Hematopoietic multipotent progenitor cell treated with erythropoietin and hydrocortisone succinate and interleukin-3 and kit ligand, for 15 days (in vitro differentiated cells): ENCODE results near the gene TM4SF4.
A peak's percentile ranks its signal among the peaks of the same experiment; 100 is the strongest.

ENCODE experiments used
- DNase-seq: peaks from one replicate; pipeline ENCODE4 v3.0.0-alpha.2; 2015; ENCODE audit warnings: low spot score

TM4SF4 gene

DNA sequence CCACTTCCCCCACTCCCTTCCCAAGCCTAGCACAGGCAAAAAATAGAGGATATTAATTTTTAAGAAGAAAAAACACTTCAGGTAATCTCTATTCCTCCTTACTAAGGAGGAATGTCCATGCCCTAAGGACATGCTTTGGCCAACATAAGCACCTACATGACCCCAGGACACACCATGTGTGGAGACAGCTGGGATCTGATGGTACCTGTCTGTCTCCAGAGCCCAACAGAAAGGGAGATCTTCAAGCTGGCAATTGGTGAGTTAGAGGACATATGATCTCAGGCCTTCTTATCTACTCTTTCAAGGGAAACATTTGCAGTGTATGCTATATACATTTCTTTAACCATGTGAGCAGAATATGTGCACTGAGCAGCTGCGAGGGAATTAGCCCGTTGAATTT lies 7.0 kb downstream of the TM4SF4 start:
- no peak for DNase-seq

DNA sequence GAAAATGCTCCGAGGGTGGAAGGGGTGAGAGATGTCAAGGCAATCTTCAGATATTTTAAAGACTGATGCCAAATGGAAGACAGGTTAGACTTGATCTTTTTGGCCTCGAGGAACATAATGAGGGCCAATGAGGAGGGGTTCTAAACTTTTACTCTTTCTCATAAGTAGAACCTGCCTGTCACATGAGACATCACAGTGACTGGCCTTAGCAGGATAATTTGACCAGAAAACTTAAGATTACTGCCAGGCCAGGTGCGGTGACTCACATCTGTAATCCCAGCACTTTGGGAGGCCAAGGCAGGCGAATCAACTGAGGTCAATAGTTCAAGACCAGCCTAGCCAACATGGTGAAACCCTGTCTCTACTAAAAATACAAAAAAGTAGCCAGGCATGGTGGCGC lies 12.2 kb downstream of the TM4SF4 start:
- no peak for DNase-seq

DNA sequence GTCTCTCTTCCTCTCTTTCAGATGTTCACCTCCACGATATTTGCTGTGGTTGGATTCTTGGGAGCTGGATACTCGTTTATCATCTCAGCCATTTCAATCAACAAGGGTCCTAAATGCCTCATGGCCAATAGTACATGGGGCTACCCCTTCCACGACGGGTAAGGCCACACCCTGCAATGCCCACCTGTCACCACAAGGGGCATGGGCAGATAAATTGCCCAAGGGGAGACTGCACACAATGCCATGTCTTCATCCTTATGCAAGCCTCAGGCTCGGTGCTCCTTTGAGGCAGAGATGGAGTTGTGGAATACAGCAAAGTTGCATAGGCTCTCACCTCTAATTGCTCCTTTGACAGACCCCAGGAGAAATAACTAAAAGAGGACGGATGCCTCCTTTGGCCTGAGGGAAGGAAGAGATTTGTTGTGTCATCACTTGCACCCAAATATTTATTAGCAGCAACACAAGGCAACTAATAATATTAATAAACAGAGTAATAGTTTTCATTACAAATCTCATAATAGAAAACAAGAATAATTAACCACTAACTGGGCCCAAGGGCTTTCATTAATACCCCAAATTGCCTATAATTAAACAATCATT lies 13.2 kb downstream of the TM4SF4 start:
- peak; percentile 19 for DNase-seq

DNA sequence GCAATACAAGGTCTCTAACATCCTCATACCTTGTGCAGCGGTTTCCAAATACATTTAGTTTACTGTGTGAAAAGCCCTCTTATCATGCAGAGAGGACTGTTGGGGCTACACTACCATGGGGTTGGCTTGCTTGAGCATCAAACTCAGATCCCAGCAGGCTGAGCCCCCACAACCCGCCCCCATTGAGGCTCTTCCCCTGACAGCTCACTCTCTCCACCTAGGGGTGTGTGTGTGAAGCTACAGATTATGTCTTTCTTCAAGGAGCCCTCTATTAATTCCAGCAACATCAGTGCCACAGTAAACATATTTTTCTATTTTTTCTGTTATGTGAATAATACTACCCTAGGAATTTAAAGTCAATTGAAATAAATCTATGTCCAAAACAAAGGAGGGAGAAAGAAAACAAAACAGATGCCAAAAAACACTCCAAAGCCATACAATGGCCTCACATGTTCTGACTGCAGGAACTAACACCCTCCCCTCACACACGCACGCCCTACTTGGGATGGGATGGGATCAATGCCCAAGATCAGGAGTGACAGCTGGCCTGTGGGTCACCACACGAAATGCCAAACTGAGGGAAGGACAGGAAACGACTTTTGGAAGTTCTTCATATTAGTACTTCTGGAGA lies 14.7 kb downstream of the TM4SF4 start:
- DNase-seq: no peak

DNA sequence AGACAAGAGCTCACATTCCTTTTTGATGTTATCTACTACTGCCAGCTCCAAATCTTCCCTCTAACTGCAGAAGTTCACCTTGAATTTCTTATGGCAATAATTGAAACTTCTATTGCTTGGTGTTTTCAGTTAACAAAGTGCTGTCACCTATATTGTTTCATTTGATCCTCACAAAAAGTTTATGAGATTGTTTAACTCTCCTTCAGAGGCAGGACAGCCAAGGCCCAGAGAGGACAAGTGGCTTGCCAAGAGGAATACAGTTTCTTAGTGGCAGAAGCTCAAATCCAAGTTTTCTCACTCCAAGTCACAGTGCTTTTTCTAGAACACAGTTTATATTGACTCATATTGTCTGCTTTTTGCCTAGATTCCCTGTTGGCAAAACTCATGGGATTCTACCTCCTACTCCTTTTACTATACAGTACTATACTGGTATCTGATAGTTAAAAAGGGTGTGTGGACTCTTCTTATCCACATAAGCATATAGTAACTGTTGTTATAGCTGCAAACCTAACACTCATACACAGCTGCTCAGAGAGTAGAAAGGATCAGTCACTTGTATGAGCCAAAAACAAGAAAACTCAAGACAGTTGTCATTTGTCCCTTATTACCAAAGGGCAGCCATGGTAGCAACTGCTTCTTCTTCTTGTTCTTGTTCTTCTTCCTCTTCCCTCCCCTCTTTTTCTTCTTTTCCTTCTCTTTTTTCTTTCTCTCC lies 15.9 kb downstream of the TM4SF4 start:
- no peak for DNase-seq

DNA sequence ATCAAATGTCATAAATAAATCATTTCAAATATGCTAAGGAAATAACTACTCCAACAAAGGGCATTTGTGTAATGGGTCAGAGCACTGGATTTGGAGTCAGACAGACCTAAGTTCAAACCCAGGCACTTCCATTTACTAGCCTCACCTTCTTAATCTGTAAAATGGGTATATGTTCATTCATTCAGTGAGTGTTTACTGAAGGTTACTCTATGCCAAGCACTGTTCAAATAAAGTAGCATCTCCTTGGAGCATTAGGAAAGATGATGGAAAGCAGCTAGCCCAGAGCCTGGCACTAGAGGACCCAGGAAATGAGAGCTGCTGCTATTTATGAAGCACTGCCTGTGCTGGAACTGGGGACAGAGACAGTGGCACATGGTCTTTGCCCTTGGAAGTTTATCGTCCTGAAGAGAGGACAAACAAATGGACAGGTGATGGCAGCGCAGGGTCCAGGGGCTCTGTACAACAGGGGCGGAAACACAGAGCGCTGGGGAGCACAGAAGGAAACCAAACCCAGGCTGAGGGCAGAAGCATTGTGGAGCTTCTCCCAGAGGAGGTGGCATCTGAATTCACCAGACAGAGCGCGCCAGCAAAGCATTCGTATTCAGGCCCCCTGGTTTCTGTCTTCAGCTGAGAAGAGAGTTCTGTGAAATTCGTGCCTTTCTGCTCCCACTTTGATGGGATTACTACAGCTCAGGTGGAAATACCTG lies 19.0 kb downstream of the TM4SF4 start:
- DNase-seq: no peak

DNA sequence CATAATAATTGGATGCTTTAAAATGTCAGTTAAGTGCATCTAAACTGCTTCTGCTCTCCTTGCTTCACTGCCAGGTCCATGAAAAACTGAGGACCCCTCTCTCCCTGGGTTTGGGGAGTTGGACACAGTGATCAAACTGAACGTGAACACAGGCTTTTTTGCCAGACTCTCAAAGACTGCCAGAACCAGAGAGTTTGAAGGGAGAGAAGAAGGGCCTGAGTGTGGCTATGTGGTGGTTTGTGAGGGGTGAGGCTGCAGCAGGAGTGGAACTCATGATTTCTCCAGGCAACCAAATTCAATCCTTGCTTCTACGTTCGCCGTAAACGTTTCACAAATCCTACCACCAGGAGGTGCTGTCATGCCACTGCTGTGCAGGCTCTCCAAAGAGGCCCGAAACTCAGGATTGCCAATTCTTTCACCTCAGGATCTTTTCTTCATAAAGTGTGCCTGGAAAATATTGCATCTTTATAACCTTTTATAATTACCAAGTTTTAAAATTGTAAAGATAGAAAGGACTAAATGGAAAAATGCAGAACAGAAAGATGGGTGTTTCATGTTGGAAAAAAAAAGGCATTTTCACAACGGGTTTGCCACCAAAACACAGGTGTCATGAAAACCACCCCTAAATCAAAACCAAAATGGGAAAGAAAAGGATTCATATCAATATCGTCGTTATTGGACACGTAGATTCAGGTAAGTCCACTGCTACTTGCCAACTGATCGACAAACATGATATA lies 19.7 kb downstream of the TM4SF4 start:
- peak; percentile 6 for DNase-seq

DNA sequence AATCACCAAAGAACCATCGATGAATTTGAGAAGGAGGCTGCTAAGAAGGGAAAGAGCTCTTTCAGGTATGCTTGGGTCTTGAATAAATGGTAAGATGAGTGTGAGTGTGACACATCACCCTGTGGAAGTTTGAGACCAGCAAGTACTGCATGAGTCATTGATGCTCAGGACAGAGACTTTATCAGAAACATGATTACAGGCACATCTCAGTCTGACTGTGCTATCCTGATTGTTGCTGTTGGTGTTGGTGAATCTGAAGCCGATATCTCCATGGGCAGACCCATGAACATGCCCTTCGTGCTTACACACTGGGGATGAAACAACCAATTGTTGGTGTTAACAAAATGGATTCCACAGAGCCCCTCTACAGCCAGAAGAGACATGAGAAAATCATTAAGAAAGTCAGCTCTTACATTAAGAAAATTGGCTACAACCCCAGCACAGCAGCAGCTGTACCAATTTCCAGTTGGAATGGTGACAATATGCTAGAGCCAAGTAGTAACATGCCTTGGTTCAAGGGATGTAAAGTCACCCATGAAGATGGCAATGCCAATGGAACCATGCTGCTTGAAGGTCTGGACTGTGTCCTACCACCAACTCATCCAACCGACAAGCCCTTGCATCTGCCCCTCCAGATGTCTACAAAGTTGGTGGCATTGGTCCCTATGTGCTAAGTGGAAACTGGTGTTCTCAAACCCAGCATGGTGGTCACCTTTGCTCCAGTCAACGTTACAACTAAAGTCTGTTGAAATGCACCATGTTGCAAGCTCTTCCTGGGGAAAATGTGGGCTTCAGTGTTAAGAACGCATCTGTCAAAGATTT lies 20.5 kb downstream of the TM4SF4 start:
- no peak for DNase-seq

DNA sequence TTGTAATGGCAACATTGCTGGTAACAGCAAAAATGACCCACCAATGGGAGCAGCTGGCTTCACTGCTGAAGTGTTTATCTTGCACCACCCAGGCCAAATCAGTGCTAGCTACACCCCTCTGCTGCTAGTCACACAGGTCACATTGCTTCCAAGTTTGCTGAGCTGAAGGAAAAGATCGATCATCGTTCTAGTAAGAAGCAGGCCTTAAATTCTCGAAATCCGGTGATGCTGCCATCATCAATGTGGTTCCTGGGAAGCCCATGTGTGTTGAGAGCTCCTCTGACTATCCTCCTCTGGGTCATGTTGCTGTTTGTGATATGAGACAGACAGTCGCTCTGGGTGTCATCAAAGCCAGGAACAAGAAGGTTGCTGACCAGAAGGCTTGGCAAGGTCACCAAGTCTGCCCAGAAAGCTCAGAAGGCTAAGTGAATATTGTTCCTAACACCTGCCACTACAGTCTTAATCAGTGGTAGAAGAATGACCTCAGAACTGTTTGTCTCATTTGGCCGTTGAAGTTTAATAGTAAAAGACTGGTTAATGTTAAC lies 21.2 kb downstream of the TM4SF4 start:
- no peak for DNase-seq

DNA sequence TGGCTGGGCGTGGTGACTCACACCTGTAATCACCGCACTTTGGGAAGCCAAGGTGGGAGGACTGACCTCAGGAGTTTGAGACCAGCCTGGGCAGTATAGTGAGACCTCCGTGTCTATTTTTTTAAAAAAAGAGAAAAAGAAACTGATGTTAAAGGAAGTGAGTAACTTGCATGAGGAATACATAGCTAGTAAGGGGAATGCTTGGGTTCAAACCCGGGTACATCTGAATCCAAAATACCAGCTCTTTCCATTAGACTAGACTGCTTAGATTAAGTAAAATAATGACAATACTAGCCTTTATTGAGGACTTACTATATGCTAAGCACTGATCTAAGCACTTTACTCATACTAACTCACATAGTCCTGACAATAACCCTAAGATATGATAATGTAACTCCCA lies 22.4 kb downstream of the TM4SF4 start:
- no peak for DNase-seq

DNA sequence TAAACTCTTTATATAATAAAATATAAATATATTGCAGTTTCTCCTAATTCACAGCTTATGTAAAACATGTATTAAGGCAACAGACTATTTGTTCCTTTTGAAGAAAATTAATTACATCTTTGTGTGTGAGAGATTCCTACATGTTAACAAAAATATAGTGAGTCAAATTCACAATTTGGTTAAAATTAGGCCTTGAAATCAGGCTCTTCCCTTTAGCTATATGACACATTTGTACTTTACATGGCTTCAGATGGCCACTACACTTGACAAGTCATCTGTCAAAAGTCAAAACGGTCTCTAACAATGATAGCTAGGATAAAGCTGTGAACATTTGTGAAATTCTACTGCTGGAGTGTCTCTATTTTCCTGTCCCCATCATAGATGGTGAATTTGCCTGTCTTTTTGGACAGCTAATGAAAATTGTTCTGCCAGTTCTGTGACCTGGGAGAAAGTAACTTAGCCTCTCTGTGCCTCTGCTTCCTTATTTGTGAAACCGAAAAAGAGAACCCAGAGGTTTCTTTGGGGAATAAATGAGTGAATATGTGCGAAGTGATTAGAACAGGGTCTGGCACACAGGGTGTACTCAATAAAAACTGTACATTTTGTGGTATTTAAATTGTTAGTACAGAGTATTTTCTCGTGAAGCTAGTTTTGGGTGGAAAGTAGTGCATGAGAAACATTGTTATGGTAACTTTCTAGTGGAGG lies 23.6 kb downstream of the TM4SF4 start:
- no peak for DNase-seq

DNA sequence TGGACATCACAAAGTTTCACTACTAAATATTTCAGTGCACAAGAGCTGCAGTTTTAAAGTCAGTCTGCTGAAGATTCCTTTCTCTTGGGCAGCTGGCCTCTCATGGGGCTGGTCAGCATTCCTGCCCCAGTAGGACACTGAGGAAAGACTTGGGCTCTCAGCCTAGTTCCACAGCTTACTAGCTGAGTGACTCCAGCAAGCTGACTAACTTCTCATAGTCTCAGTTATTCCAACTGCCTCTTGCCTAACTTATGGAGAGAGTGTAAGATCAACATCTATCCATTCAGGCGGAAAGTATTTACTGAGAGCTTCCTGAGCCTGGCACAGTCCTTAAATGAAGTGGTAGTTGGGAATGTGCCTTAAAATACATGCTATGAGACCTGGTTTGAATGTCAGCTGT lies 27.0 kb downstream of the TM4SF4 start:
- no peak for DNase-seq

DNA sequence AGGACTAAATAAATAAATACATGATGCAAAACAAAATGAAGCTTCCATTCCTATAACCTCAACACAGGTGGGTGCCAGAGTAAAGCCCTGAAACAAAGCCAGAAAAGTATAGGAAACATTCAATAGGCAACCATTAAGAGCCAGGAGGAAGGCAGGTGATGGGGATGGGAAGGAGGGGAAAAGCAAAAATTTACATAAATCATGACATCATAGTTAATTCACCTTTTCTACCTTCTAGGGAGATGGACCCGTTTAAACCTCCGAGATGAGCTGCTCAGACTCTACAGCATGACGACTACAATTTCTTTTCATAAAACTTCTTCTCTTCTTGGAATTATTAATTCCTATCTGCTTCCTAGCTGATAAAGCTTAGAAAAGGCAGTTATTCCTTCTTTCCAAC lies 27.9 kb downstream of the TM4SF4 start:
- no peak for DNase-seq

DNA sequence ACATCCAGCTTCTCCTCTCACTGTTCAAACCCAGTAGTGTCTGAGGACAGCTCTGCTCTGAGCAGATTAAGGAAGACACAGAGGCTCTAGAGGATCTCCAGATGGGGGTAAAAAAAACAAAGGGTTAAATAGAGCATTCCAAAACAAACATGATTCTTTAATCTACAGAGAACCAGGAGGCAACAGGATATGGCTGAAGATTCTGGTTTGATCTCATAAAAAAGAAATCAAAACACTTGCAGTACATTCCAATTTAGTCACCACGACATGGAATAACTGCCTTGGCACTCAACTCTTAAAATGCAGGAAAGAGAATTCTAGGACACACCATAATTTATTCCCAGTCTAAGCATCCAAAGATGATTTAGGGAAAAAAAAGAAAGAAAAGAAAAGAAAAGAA lies 32.0 kb downstream of the TM4SF4 start:
- no peak for DNase-seq

DNA sequence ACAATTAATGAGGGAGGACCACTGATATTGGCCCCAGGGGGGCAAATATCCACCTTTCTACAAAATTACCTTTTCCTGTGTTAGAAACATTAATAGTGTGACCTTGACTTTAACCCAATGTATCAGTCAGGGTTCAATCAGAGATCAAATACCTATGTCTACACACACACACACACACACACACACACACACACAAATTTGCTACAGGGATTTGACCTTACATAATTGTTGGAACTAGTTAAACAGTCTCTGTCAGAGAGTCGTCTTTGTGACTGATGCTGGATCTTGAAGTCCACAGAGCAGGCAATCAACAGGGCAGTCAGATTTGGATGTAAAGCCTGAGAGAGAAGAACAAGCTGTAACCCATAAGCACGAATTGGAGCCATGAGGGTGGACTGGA lies 32.5 kb downstream of the TM4SF4 start:
- no peak for DNase-seq

DNA sequence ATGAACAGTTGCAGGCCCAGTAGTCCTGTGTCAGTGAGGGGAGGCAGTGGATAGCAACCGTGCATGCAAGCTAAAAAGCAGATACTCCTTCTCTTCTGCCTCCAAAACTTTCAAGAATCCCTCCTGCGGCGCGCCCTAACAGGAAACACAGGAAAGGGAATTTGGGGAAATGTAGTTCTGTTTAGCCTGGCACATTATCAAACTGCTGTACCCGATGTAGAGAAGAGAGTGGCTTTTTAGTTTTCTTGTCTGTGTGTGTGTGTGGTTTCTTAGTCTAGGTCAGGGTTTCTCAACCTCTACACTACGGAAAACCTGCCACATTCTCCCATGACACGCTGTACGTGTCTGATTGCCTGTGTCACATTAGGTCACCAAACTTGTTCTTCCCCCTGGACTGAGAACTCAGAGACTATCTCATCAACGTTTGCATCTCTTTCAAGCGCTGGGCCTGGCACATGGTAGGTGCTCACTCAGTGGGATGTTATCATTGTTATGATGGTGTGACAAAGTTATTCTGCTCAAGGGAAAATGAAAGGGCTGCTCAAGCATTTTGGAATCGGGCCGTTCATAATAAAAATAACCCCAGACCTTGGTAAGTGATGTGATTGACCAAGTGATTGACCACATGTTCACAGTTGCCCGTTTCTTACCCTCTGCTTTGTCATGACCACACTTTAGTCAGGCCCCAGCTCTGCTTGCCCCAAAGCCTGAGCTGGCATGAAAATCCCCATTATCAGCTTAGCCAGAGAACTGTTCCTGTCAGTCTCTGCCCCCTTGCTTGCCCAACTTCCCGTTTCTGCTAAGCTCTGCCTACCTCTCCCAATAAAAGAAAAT lies 33.2 kb downstream of the TM4SF4 start:
- DNase-seq: no peak

DNA sequence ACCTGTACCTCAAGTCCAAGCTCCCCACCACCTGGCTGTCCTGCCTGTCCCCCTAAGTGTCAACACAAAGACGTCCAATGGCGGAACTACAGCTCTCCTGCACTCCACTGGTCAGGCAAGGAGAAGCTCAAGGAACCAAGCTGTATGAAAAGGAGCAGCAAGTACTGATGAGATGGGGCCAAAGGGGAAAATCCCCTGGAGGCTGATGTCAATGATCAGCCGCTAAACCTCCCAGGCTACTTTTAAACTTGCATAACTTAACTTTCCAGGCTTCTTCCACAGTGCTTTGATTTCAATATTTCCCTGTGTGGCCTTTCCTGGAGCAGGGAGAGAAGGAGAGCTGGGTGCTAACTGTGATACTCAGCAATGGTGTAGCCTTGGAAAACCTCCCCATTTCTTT lies 35.0 kb downstream of the TM4SF4 start:
- DNase-seq: no peak

DNA sequence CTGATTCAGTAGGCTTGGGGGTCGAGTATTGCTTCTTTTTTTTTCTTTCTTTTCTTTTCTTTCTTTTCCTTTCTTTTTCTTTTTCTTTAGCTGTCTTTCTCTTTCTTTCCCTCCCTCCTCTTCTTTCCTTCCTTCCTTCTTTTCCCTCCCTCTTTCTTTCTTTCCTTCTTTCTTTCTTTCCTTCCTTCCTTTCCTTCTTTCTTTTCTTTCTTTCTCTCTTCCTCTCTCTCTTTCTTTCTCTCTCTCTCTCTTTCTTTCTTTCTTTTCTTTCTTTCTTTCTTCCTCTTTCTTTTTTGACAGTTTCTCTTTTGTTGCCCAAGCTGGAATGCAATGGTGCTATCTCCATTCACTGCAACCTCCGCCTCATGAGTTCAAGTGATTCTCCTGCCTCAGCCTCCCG lies 36.0 kb downstream of the TM4SF4 start:
- DNase-seq: no peak

DNA sequence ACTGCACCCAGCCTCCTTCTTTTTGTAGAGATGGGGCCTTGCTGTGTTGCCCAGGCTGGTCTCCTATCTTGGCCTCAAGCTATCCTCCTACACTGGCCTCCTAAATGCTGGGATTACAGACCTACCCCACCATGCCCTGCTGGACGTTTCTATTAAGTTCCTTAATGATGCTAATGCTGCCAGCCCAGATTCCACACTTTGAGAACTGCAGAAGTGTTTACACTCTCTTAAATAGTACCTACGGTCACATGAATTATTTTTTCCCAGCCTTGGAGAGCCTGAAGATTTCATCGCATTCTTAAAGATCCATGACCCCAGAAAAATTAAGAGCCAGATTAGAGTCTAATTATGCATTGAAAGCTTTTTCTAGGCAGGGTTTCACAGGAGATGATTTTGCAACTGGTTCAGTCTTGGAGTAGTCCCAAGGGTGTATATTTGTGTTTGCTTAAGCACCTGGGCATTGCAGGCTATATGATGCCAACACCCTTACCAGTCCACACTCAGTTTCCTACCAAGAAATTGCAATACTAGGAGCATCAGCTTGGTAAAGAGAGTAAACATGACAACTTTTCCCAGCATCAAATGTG lies 36.6 kb downstream of the TM4SF4 start:
- DNase-seq: no peak
